Measurements from ENCODE around the gene HEATR3.

Gene HEATR3

GRCh38 chr16:50066482-50067289, 916 bp downstream of the HEATR3 start:
- TF ChIP-seq CTCF (IDR thresholded peaks at IDR 0.05; ENCODE audit: insufficient read depth, low read depth, low read length, missing control alignments): no peak
- DNase-seq (ENCODE audit: low read depth): no peak
- H3K4me3 ChIP-seq (ENCODE audit: low read length): peak overlapping the region; percentile 88

- peak; percentile 50 for TF ChIP-seq CTCF (IDR thresholded peaks at IDR 0.05; ENCODE audit: insufficient read depth, low read depth, low read length, missing control alignments)
- H3K4me3 ChIP-seq (ENCODE audit: low read length): peak overlapping the region; percentile 88
- peak; percentile 55 for DNase-seq (ENCODE audit: low read depth)
Measured at GRCh38 chr16:50067290-50067853, 1.6 kb downstream of the HEATR3 start.

- no peak for DNase-seq (ENCODE audit: low read depth)
Measured at GRCh38 chr16:50068550-50068949, 2.8 kb downstream of the HEATR3 start.

GRCh38 chr16:50069060-50069459, 3.3 kb downstream of the HEATR3 start:
- H3K4me3 ChIP-seq (ENCODE audit: low read length): no peak overlapping the region
- DNase-seq (ENCODE audit: low read depth): no peak
- no peak for TF ChIP-seq CTCF (IDR thresholded peaks at IDR 0.05; ENCODE audit: insufficient read depth, low read depth, low read length, missing control alignments)

More at GRCh38 chr16:50068550-50068949, 2.8 kb downstream of the HEATR3 start:
- TF ChIP-seq CTCF (IDR thresholded peaks at IDR 0.05; ENCODE audit: insufficient read depth, low read depth, low read length, missing control alignments): no peak
- H3K4me3 ChIP-seq (ENCODE audit: low read length): no peak overlapping the region

- no peak for DNase-seq (ENCODE audit: low read depth)
- H3K4me3 ChIP-seq (ENCODE audit: low read length): no peak overlapping the region
- TF ChIP-seq CTCF (IDR thresholded peaks at IDR 0.05; ENCODE audit: insufficient read depth, low read depth, low read length, missing control alignments): no peak
Measured at GRCh38 chr16:50071075-50071671, 5.4 kb downstream of the HEATR3 start.

DNA sequence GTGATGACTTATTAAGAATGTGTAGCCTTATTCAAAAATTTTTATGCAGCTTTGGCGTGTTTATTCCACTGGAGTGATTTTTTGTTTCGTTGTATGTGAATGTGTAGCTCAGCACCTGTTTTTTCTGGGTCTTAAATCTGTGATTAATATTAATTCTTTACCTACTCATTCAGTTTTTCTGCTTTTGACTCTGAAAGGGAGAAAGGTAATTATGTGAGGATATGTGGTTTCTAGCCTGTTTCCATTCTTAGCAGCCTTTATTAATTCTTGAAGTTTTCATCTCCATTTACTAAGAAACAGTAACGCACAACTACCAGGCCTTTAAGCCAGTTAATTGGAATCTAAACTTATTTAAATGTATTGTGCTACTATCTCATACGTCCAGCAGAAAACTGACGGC, 7.0 kb downstream of the HEATR3 start:
- H3K4me3 ChIP-seq (ENCODE audit: low read length): no peak overlapping the region
- DNase-seq (ENCODE audit: low read depth): no peak
- TF ChIP-seq CTCF (IDR thresholded peaks at IDR 0.05; ENCODE audit: insufficient read depth, low read depth, low read length, missing control alignments): no peak

All from epithelial cell of esophagus (primary cell).